GM19452 (cell line): ENCODE measurements around the gene CLEC12A.
"Not testable (repeated sequence)": the region's sequence is repeated elsewhere in the genome, so short reads cannot be mapped to it uniquely, and the experiment has no call there.

Source experiments
- ATAC-seq: cut with Tn5 transposase; IDR thresholded peaks from one replicate; pipeline ENCODE4 v1.9.1; 2021; ENCODE audit not compliant: unreplicated experiment

The CLEC12A gene

DNA sequence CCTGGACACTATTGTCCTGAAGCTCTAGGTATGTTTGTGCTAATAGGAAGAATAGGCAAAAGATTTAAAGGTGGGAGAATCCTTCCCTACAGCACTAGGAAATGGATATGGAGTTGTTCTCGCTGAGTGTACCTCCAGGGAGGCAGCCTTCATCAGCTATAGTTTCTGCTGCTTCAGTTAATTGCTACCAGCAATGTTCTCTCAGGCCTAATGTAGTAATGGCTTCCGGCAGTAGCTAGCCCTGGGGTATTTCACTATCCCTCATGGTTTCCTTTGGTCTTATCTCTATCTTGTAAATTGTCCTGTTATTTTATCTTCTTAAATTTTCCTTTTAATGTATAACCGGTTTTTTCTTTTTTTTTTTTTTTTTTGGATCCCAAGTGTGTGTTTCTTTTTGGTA, 9.3 kb upstream of the CLEC12A start:
- ATAC-seq, result no peak

DNA sequence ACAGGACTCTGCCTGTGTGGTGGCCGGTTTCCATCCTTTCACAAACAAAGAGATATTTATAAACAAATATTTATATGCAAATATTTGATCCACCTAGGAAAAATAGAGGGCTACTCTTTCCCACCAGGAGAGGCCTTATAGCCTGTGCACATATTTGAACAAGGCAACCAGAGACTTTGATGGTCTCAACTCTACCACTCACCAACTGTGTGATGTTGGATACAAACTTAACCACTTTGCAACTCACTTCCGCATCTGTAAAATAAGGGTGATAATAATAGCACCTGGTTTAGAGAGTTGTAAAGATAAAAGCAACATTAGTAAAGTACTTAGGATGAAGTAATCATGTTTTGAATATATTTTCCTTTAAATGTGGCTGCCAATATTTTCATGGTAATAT, 1.5 kb upstream of the CLEC12A start:
- no peak for ATAC-seq

DNA sequence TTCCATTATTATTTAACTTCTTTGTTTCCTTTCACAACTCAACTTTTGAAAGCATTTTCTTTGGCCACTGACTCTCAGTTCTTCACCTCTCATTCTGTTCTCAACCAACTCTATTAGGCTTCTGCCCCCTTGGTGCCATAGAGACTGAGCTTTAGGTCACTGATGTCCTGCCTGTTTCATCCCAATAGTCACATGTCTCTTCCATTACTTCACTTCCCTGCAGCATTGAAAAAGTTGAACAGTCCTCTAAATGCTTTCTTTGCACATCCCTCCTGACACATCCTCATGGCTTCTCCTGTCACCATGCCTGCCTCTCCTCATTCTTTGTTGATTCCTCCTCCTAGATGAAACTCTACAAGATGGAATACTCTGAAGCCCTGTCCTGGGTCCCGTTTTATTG, 2.7 kb downstream of the CLEC12A start:
- ATAC-seq, result no peak

DNA sequence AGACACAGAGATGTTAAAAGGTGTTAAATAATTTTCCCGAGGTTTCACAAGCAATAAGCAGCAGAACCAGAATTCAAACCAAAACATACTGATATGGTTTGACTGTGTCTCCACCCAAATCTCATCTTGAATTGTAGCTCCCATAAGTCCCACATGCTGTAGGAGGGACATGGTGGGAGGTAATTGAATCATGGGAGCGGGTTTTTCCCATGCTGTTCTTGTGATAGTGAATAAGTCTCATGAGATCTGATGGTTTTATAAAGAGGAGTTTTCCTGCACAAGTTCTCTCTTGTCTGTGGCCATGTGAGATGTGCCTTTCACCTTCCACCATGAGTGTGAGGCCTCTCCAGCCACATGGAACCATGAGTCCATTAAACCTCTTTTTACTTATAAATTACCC, 3.5 kb downstream of the CLEC12A start:
- not testable (repeated sequence) for ATAC-seq

DNA sequence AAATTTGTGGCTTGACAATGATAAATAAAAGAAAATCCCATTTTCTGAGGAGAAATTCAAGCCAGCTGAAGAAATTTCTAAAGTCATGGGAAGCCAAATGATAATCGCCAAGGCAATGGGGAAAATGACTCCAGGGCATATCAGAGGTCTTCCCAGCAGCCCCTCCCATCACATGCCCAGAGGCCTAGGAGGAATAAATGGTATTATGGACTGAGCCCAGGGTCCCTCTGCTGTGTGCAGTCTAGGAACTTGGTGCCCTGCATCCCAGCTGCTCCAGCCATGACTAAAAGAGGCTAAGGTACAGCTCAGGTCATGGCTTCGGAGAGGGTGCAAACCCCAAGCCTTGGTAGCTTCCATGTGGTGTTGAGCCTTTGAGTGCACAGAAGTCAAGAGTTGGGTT, 4.4 kb downstream of the CLEC12A start:
- ATAC-seq, result no peak

DNA sequence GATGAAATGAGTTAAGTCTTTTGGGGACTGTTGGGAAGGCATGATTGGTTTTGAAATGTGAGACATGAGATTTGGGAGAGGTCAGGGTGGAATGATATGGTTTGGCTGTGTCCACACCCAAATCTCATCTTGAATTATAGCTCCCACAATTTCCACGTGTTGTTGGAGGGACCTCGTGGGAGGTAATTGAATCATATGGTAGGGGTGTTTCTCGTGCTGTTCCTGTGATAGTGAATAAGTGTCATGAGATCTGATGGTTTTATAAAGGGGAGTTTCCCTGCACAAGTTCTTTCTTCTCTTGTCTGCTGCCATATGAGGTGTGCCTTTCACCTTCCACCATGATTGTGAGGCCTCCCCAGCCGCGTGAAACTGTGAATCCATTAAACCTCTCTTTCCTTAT, 5.4 kb downstream of the CLEC12A start:
- ATAC-seq, result not testable (repeated sequence)

DNA sequence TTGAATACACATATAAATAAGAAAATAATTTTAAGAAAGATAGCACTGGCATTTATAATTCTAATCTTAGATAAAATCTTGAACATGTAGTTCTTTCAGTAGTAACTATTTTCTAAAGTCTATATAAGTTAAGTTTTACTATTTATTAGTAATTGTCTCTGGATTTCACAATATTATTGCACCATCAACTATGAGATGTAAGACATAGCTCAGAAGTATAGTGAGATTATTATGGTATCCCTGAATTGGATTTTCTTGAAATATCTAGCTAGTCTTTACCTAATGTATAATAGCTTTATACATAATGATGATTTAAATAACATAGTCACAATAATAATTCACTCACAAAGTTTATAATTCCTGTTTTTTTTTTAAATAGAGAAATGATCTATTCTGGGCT, 6.7 kb downstream of the CLEC12A start:
- ATAC-seq, result no peak

DNA sequence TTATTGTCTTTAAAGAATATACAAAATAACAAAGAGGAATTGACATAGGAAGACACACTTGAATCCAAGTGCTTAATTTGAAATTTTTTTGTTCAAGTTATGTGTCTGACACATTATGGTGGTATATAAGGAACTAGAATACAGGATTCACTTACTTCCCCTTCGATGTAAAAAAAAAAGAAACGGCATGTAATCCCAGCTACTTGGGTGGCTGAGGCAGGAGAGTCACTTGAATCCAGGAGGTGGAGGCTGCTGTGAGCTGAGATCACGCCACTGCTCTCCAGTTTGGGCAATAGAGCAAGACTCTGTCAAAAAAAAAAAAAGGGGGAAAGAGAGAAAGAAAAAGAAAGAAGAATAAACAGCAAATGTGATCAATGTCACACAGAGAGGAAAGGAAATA, 8.9 kb downstream of the CLEC12A start:
- ATAC-seq, result no peak

DNA sequence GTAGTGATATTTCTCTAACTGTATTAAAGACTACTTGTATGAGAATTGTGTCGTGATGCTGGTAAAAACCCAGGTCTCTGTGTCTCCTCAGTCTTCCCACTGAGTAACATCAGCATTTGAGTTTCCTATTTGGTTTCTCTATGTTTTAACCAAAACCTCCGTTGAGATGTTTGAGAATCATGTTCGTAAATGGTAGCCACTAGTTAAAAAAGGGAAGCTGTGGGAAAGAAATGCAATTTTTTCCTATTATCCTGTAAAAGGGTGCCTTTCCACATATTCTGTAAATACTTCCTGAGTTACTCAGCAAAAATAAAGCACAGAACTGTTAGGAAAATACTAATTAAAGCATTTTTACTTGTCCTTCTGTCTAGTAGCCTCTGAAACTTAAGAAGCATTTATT, 20.7 kb downstream of the CLEC12A start:
- ATAC-seq, result no peak

DNA sequence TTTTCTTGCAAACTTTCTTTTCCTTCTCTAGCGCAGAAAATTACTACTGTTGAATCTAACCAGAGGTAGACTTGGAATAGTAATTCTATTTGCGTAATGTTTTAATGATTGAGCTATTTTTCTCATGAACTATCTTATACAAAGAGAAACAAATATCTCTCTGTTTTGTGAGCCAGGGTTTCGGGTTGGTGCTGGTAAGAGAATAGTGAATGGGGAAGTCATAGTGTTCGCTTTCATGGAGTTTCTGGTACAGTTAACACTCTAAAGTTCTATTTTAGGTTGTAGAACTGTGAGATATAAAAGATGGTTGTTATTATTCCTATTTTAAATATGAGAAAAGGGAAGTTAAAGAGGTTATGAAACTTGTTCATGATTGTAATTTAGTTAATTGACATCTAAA, 21.1 kb downstream of the CLEC12A start:
- ATAC-seq, result no peak

DNA sequence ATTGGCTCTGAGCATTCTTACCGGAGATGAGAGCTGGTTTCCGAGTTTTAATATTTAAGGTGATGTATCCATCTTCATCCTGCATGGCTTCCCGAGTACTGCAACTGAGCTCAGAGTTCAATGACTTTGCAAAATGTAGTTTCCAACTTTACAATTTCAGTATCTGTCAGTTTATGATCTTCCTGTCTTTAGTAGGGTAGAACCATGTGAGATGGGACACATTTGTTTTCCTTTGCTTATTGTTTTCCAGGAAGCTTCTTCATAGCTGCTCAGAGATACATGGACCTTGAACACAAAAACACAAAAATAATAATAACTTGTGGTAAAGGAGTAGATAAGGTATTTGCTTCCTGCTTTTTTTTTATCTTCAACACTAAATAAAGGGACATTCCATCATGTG, 27.8 kb downstream of the CLEC12A start, which contains the start of gene CLEC1B:
TSS of gene CLEC1B (minus strand) at position 106 of the 400 bp plus-strand sequence. CDS start at position 85, 21 bp downstream.
- no peak for ATAC-seq

DNA sequence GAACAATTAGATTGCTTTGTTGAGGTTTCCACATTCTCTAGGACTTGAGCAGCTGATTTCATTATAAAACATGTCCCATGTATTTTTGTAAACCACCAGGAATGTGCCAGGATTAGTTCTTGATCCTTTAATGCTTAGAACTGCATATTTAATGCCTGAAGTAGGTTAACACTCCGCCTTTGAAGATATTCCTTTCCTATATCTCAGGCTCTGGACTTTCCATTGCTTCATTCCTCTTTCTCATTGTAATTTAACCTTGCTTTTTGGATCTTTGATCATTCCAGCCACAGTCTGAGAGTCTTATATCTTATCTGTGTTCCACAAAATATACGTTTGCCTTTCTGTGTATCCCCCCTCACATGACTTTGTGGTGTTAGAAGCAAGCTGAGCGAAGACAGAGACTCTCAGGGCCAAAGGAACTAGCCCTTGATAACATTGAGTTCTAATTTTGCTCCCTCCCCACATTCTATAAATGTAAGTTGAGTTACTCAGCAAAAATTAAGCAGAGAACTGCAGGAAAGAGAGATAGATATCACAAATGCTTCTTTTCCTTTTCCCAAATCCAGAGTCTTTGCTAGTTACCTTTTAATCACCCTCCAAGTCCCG, 30.1 kb downstream of the CLEC12A start:
- no peak for ATAC-seq

DNA sequence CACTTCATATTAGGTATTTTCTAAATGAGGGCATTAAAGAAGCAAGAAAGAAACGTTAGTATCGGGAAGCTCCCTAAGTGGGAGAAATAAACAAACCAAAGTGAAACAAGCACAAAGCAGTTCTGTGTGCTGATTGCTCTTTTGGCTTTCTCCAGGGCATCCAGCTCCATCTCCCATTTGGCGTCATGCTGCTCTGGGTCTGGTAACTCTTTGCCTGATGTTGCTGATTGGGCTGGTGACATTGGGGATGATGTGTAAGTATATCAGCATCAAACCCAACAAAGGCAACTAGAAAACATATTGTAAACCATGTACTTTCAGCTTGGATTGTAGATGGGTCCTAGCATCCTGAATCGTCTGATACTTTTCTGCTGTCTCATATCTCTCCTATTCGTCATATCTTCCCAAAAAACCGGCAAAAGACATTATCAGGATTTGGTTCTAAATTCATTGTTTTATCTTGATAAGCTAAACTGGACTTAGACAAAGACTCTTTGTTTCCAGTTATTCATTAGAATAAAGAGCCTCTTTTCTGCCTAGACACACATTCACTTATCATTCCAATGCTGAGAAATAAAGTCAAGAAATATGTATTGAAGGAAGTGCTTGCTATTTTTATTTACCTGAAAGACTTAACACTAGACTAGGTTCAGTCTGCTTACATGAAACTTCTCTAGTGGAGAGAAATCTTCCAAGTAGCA, 41.6 kb downstream of the CLEC12A start:
- no peak for ATAC-seq

DNA sequence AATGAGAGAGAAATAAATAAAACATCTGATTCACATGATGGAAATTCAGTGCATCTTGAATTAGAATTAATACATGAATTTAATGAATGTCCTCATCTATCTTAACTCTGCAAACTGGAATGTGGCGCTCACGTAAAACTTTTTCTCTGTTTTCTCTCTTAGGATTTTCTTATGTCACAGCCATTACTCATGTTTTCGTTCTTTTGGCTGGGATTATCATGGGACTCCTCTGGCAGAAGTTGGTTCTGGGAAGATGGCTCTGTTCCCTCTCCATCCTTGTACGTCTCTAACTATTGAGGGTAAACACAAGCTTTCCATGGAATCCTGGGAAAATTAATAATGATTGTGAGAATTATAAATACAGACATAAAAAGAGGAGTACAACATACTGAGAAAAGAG, 44.2 kb downstream of the CLEC12A start:
- no peak for ATAC-seq

DNA sequence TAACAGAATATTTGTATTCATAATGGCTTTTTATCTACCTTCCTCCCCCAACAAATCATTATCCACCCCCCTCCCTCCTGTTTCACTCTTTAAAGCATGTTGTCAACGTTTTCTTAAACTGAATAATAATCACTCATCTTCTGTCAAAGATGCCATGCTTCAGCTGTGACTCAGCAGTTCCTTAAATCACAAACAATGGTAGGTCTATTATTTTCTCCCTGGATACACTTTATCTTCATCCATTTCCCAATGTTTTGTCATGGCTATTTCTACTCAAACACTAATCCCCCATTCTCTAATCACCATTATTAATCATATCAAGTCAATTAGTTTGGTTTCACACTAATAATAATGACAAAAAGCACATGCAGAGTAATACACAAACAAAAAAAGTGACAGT, 45.7 kb downstream of the CLEC12A start:
- ATAC-seq, result no peak

DNA sequence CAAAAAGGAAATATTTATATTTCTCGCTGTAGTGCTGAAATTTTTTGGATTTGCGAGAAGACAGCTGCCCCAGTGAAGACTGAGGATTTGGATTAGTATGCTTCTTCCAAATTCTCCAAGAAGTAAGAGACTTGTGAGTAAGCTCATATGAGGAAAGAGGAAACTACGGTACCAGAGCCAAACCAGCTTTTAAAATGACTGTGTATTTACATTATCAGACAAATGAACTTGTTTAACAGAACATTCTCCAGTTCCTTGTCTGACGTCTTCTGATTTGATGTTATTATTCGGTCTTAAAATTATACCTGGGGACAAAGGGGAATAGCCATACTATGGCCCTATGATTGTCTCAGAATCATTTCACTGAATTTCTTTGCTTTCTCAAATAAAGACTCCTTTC, 47.2 kb downstream of the CLEC12A start:
- ATAC-seq, result no peak

DNA sequence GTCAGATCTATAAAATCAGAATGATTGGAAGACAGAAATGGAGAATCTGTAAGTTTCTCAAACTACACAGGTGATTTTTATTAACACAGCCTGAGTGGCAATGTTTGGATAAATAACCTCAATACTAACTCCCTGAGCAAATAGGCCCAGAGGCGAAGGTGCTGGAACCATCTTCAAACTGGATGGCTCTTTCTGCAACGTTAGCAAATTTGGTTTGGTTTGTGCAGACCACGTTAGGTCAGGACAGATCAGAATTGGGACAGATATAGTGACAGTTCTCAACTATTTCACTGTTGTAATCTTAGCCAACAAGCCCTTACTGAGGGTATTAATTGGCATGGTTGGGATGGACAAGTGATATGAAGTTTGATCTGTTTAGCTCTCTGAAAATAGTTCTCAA, 50.1 kb downstream of the CLEC12A start:
- no peak for ATAC-seq

DNA sequence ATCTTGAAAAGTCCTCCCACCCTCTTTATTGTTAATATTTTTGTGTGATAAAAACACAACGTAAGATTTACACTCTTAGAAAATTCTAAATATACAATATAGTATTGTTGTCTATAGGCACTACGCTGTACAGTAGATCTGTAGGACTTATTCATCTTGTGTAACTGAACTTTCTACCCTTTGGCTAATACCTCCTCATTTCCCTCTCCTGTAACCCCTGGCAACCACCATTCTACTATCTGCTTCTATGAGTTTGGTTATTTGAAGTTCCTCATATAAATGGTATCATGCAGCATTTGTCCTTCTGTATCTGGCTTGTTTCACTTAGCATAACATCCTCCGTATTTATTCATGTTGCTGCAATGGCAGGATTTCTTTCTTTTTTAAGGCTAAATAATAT, 54.0 kb downstream of the CLEC12A start:
- no peak for ATAC-seq

DNA sequence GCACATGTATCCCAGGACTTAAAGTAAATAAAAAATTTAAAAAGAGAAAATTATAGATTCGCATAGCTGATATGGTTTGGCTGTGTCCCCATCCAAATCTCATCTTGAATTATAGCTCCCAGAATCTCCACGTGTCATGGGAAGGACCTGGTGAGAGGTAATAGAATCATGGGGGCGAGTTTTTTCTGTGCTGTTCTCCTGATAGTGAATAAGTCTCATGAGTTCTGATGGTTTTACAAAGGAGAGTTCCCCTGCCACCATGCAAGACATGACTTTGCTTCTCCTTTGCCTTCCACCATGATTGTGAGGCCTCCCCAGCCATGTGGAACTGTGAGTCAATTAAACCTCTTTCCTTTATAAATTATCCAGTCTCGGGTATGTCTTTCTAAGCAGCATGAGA, 55.5 kb downstream of the CLEC12A start:
- ATAC-seq, result not testable (repeated sequence)

DNA sequence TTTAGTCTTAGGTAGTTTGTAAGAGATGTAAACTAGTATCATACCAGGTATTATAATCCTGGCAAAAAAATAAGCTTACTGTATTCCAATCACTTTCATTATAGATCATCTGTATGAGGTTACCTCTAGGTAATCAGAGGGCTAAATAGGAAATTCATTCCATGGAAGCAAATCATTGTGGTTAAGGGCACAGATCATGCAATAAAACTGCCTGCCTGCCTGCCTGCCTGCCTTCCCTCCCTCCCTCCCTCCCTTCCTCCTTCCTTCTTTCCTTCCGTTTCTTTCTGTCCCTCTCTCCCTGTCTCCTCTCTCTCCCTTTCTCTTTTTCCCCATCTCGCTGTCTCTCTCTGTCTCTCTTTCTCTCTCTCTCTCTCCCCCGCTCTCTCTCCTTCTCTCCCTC, 56.1 kb downstream of the CLEC12A start:
- no peak for ATAC-seq

DNA sequence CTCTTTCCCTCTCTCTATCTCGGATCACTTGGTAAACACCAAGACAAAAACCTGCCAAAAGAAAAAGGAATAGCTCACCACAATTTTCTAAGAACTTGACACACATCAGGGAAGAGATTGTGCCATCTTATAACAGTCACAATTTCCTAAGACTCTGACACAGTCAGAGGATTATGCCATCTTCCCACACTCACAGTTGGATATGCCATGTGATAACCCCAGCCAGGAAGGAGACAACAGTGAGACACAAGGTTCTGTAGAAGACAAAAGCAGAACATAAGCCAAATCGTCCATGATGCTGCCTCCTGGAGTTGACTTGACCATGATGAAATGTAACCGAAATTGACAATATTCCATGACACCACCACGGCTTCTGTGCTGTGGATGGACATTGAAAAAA, 56.5 kb downstream of the CLEC12A start:
- ATAC-seq, result no peak

DNA sequence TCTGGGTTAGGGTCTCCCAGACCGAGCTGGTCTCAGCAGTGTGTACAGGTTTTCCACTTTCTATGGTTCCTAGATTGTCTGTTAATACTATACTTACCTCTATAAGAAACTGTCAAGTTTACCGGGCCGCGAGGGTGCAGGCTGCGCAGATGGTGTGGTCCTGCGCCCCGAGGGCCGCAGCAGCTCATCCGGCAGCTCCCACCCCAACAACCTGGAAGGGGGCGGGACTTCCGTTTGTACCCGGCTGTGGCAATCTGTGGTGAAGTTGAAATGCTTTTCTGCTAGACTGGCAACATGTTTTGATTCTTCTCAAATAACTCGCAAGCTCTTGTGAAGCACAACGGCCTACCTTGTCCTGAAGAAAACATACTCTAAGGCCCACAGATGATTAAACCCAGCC, 59.2 kb downstream of the CLEC12A start, which contains the start of gene CLEC9A:
TSS of gene CLEC9A (plus strand) at position 237 of the 400 bp plus-strand sequence. CDS start 22,006 bp downstream, outside the sequence.
- no peak for ATAC-seq

DNA sequence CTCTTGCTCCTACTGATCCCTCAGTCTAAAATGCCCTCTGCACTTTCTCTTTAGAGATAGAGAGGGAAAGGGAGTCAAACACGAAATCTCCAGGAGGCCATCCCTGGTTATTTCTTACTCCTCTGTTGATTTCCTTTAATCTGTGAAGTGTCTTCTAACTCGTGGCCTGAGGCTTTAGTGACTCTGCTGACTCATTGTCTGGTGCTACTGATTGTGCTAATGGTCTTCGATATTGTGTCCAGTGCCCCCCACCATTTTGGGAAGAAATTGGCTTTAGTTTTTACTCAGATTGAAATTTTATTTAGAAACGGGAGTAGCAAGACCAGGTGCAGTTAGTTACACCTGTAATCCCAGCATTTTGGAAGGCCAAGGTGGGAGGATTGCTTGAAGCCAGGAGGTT, 60.1 kb downstream of the CLEC12A start:
- ATAC-seq, result no peak
